Lower leg skin (tissue), 3 donors: ENCODE data around the gene LMBRD1.

ENCODE experiments used
- POLR2A ChIP-seq, 2 donors: fragments of 450-650 bp; IDR thresholded peaks; one replicate each; pipeline ENCODE4 v1.6.1; 2016 to 2017; ENCODE audit warnings: antibody characterized with exemption in 2 of 2, mild to moderate bottlenecking in 1 of 2, moderate library complexity in 1 of 2
- TF ChIP-seq, protein P1 (sequence below), 3 donors: fragments of 450-650 bp; IDR thresholded peaks; one replicate each; pipeline ENCODE4 v1.5.1; 2016; ENCODE audit warnings: antibody characterized with exemption in 3 of 3, mild to moderate bottlenecking in 3 of 3, moderate library complexity in 2 of 3

GRCh38 chr6:69771158-69771906, 25.5 kb downstream of the LMBRD1 start:
- TF ChIP-seq, protein P1, sequence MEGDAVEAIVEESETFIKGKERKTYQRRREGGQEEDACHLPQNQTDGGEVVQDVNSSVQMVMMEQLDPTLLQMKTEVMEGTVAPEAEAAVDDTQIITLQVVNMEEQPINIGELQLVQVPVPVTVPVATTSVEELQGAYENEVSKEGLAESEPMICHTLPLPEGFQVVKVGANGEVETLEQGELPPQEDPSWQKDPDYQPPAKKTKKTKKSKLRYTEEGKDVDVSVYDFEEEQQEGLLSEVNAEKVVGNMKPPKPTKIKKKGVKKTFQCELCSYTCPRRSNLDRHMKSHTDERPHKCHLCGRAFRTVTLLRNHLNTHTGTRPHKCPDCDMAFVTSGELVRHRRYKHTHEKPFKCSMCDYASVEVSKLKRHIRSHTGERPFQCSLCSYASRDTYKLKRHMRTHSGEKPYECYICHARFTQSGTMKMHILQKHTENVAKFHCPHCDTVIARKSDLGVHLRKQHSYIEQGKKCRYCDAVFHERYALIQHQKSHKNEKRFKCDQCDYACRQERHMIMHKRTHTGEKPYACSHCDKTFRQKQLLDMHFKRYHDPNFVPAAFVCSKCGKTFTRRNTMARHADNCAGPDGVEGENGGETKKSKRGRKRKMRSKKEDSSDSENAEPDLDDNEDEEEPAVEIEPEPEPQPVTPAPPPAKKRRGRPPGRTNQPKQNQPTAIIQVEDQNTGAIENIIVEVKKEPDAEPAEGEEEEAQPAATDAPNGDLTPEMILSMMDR (IDR thresholded peaks at IDR 0.05), result no peak
- no peak for TF ChIP-seq POLR2A (IDR thresholded peaks at IDR 0.05)
